ENCODE data around the gene COL5A1.

COL5A1 gene

GRCh38 chr9:134655586-134656333 lies 14.2 kb downstream of the COL5A1 start:
- Histone ChIP-seq H3K4me3 (ENCODE audit: severe bottlenecking) (no peak overlapping the region), H3K27ac (ENCODE audit: poor library complexity, severe bottlenecking) (peak overlapping the region; percentile 9), H3K9me3 (ENCODE audit: severe bottlenecking) (no peaks in the 10 kb centered on the region), H3K4me1 (ENCODE audit: insufficient read depth, poor library complexity, severe bottlenecking) (peaks cover 4% of the 10 kb centered on the region), H3K27me3 (ENCODE audit: insufficient read depth, poor library complexity, severe bottlenecking) (no peaks in the 10 kb centered on the region), H3K36me3 (ENCODE audit: low read depth) (no peaks in the 10 kb centered on the region)
- DNase-seq (ENCODE audit: low spot score), result no peak
- peak; percentile 26 for ATAC-seq (ENCODE audit: low read depth)
- no peak for TF ChIP-seq CTCF (IDR thresholded peaks at IDR 0.05; ENCODE audit: poor library complexity, severe bottlenecking)

GRCh38 chr9:134656334-134657006 lies 14.9 kb downstream of the COL5A1 start:
- TF ChIP-seq CTCF (IDR thresholded peaks at IDR 0.05; ENCODE audit: poor library complexity, severe bottlenecking), result peak; percentile 26
- ATAC-seq (ENCODE audit: low read depth) (peak; percentile 73), DNase-seq (ENCODE audit: low spot score) (no peak)
- Histone ChIP-seq H3K4me3 (ENCODE audit: severe bottlenecking) (no peak overlapping the region), H3K36me3 (ENCODE audit: low read depth) (no peaks in the 10 kb centered on the region), H3K9me3 (ENCODE audit: severe bottlenecking) (no peaks in the 10 kb centered on the region), H3K4me1 (ENCODE audit: insufficient read depth, poor library complexity, severe bottlenecking) (peaks cover 6% of the 10 kb centered on the region), H3K27ac (ENCODE audit: poor library complexity, severe bottlenecking) (peak overlapping the region; percentile 9), H3K27me3 (ENCODE audit: insufficient read depth, poor library complexity, severe bottlenecking) (no peaks in the 10 kb centered on the region)

GRCh38 chr9:134657666-134658377 lies 16.2 kb downstream of the COL5A1 start:
- no peak for ATAC-seq (ENCODE audit: low read depth)
- peaks cover 19% of the 10 kb centered on the region for H3K4me1 ChIP-seq (ENCODE audit: insufficient read depth, poor library complexity, severe bottlenecking)
- H3K9me3 ChIP-seq (ENCODE audit: severe bottlenecking), result no peaks in the 10 kb centered on the region
- no peak for TF ChIP-seq CTCF (IDR thresholded peaks at IDR 0.05; ENCODE audit: poor library complexity, severe bottlenecking)
- H3K4me3 ChIP-seq (ENCODE audit: severe bottlenecking), result no peak overlapping the region
- H3K27me3 ChIP-seq (ENCODE audit: insufficient read depth, poor library complexity, severe bottlenecking), result no peaks in the 10 kb centered on the region
- DNase-seq (ENCODE audit: low spot score), result peak; percentile 52
- H3K27ac ChIP-seq (ENCODE audit: poor library complexity, severe bottlenecking), result peak overlapping the region; percentile 91
- no peaks in the 10 kb centered on the region for H3K36me3 ChIP-seq (ENCODE audit: low read depth)

GRCh38 chr9:134658378-134658955 lies 16.9 kb downstream of the COL5A1 start:
- H3K36me3 ChIP-seq (ENCODE audit: low read depth), result no peaks in the 10 kb centered on the region
- peak; percentile 56 for DNase-seq (ENCODE audit: low spot score)
- no peak for ATAC-seq (ENCODE audit: low read depth)
- TF ChIP-seq CTCF (IDR thresholded peaks at IDR 0.05; ENCODE audit: poor library complexity, severe bottlenecking), result no peak
- H3K4me1 ChIP-seq (ENCODE audit: insufficient read depth, poor library complexity, severe bottlenecking), result peaks cover 19% of the 10 kb centered on the region
- no peaks in the 10 kb centered on the region for H3K27me3 ChIP-seq (ENCODE audit: insufficient read depth, poor library complexity, severe bottlenecking)
- H3K4me3 ChIP-seq (ENCODE audit: severe bottlenecking), result no peak overlapping the region
- H3K27ac ChIP-seq (ENCODE audit: poor library complexity, severe bottlenecking), result peak overlapping the region; percentile 91
- H3K9me3 ChIP-seq (ENCODE audit: severe bottlenecking), result no peaks in the 10 kb centered on the region

All from RWPE2 (cell line).